Non-pigmented ciliary epithelial cell (primary cell): ENCODE measurements around the gene MTPN.

Experiments
- DNase-seq: peaks from one replicate; pipeline ENCODE4 v3.0.0-alpha.2; 2010; ENCODE audit warnings: low read depth

MTPN gene

GRCh38 chr7:135981958-135982646 is 4.9 kb upstream of the MTPN start:
- DNase-seq = no peak

- DNase-seq = no peak
Observed at GRCh38 chr7:135980665-135981180, 3.6 kb upstream of the MTPN start.

GRCh38 chr7:135980012-135980551 is 2.9 kb upstream of the MTPN start:
- DNase-seq = peak; percentile 30

GRCh38 chr7:135979471-135980011 is 2.4 kb upstream of the MTPN start:
- no peak for DNase-seq

- DNase-seq = no peak
Observed at GRCh38 chr7:135978624-135979023, 1.5 kb upstream of the MTPN start.

GRCh38 chr7:135977742-135978066 is 545 bp upstream of the MTPN start:
- DNase-seq = no peak

- no peak for DNase-seq
Observed at GRCh38 chr7:135976312-135977006, 700 bp downstream of the MTPN start.

GRCh38 chr7:135975166-135975565 is 2.0 kb downstream of the MTPN start:
- DNase-seq = no peak

GRCh38 chr7:135974667-135975066 is 2.5 kb downstream of the MTPN start:
- no peak for DNase-seq

GRCh38 chr7:135971366-135971725 is 5.8 kb downstream of the MTPN start:
- DNase-seq = no peak

- no peak for DNase-seq
Observed at GRCh38 chr7:135970682-135971365, 6.3 kb downstream of the MTPN start.

- no peak for DNase-seq
Observed at GRCh38 chr7:135970045-135970444, 7.1 kb downstream of the MTPN start.

GRCh38 chr7:135966341-135967043 is 10.7 kb downstream of the MTPN start:
- no peak for DNase-seq

- DNase-seq = no peak
Observed at GRCh38 chr7:135965602-135966001, 11.6 kb downstream of the MTPN start.

GRCh38 chr7:135964791-135965190 is 12.4 kb downstream of the MTPN start:
- no peak for DNase-seq

GRCh38 chr7:135964274-135964673 is 12.9 kb downstream of the MTPN start:
- DNase-seq = no peak

- DNase-seq = no peak
Observed at GRCh38 chr7:135962802-135963201, 14.4 kb downstream of the MTPN start.

GRCh38 chr7:135960709-135961451 is 16.3 kb downstream of the MTPN start:
- no peak for DNase-seq

GRCh38 chr7:135959646-135960363 is 17.4 kb downstream of the MTPN start:
- no peak for DNase-seq

- no peak for DNase-seq
Observed at GRCh38 chr7:135958173-135958572, 19.0 kb downstream of the MTPN start.

GRCh38 chr7:135957627-135958026 is 19.5 kb downstream of the MTPN start:
- DNase-seq = no peak
